Measurements from ENCODE around the gene MYPOP.
A peak's percentile ranks its signal among the peaks of the same experiment; 100 is the strongest.
"Not testable (repeated sequence)": the region's sequence is repeated elsewhere in the genome, so short reads cannot be mapped to it uniquely, and the experiment has no call there.

MYPOP gene

GRCh38 chr19:45905011-45905410 is 2.6 kb upstream of the MYPOP start:
- DNase-seq = no peak

- peak; percentile 94 for DNase-seq
Observed at GRCh38 chr19:45902651-45903625, 525 bp upstream of the MYPOP start.

- DNase-seq = no peak
Observed at GRCh38 chr19:45901432-45901911, 941 bp downstream of the MYPOP start.

- no peak for DNase-seq
Observed at GRCh38 chr19:45900738-45901431, 1.5 kb downstream of the MYPOP start.

- no peak for DNase-seq
Observed at GRCh38 chr19:45899919-45900589, 2.4 kb downstream of the MYPOP start.

DNA sequence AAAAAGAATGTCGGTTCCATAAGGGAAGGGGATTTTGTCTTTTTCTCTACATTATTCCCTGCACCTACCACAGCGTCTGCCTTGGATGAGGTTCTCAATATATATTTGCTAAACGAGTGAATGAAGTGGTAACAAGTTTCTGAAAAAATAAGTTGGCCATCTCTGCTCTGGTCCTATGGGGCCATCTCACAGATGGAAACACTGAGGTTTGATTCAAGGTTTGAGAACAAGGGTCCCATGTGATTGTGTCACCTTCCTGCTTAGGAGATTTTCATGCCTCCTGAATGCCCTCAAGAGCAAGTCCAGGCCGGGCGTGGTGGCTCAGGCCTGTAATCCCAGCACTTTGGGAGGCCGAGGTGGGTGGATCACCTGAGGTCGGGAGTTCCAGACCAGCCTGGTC is 3.2 kb downstream of the MYPOP start:
- DNase-seq = no peak

- DNase-seq = no peak
Observed at GRCh38 chr19:45897261-45897812, 5.1 kb downstream of the MYPOP start.

DNA sequence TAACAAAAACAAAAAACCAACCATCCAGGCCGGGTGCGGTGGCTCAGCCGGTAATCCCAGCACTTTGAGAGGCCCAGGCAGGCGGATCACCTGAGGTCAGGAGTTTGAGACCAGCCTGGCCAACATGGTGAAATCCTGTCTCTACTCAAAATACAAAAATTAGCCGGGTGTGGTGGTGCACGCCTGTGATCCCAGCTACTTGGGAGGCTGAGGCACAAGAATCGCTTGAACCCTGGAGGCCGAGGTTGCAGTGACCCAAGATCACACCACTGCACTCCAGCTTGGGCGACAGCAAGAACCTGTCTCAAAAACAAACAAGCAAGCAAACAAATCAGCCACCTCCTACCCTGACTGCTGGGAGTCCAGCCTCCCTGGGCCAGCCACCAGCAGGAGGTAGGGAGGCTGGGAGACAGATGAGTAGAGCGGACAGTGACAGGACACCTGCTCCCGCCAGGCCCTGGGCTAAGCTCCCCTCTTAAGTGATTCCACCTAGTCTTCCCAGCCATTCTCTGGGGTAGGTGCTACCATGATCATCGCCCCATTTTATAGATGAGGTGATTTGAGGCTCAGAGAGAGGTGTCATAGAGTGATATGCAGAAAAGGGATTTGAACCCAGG is 6.3 kb downstream of the MYPOP start:
- DNase-seq = not testable (repeated sequence)

- no peak for DNase-seq
Observed at GRCh38 chr19:45895519-45895972, 6.9 kb downstream of the MYPOP start.

DNA sequence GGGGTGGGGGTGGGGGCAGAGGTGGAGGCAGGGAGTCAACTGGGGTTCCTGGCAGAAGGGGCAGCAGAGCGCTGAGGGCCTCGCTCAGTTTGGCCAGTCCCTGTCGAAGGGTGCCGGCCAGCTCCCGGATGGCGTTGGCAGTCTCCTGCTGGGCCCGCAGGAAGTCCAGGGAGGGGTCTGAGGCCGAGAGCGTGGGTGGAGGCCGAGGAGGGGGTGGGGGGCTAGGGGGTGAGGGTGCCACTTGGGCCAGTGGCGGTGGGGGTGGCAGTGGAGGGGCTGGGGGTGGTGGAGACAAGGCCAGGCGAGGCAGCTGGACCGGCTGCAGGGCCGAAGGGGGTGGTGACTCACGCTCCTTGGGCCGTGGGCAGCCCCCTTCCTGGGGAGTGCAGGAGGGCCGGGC is 11.5 kb downstream of the MYPOP start:
- no peak for DNase-seq

DNA sequence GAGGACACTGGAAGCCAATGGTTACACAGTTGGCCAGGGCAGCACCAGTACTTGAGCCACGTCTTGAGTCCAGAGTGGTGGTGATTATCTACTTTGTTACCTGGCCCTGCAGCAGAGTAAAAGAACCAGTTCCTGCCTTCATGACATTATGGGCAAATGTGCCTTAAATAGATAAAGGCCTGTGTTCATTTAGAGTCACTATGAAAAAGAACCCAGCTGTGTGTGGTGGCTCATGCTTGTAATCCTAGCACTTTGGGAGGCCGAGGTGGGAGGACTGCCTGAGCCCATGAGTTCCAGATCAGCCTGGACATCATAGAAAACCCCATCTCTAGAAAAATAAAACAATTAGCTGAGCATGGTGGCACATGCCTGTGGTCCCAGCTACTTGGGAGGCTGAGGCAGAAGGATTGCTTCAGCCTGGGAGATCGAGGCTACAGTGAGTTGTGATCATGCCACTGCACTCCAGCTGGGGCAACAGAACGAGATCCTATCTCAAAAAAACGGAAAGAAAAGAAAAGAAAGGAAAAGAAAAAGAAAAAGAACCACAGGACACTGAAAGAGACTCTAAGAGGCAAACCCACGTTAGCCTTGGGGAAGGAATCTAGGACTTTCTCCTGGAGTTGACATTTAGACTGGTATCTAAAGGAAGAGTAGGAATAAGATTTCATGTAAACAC is 13.1 kb downstream of the MYPOP start:
- no peak for DNase-seq

GRCh38 chr19:45887200-45887710 is 15.2 kb downstream of the MYPOP start:
- no peak for DNase-seq

DNA sequence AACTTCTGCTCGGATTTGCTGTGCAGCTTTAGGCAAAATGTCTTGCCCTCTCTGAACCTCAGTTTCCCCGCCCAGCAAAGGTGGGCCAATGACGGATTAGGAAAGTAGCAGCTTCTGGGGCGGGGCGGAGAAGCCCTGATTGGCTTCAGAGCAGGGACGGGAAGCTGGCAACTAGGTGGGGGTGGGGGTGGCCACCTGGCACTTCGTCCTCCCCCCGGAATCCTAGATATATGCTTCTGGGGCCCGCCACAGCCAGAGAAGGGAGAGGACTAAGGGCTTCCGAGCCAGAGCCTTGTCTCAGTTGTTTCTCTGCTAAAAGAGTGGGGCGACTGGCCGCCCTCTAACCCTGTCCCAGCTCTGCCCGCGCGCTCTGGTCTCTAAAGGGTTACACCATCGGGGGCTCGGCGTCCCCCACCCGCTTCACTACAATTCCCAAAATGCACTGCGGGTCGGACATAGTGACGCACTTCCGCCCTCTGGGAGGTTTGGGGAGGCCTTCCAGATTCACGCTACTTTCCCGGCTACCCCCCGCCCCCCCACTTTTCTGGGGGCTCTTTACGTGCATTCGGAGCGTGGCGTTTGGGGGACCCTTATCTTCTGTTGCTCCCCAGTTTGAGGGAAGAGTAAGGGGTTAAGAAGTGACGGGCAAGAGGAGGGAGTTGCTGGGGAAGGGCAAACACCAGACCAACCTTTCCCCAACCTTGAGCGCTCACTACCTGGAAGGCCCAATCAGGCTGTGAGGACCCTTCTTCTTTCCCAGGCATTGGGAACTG is 15.8 kb downstream of the MYPOP start:
- DNase-seq = peak; percentile 87

GRCh38 chr19:45885556-45886426 is 16.6 kb downstream of the MYPOP start, which contains the start of gene IRF2BP1:
Gene IRF2BP1 (minus strand): TSS chr19:45886141. CDS start chr19:45885774, 367 bp downstream.
- peak; percentile 92 for DNase-seq

DNA sequence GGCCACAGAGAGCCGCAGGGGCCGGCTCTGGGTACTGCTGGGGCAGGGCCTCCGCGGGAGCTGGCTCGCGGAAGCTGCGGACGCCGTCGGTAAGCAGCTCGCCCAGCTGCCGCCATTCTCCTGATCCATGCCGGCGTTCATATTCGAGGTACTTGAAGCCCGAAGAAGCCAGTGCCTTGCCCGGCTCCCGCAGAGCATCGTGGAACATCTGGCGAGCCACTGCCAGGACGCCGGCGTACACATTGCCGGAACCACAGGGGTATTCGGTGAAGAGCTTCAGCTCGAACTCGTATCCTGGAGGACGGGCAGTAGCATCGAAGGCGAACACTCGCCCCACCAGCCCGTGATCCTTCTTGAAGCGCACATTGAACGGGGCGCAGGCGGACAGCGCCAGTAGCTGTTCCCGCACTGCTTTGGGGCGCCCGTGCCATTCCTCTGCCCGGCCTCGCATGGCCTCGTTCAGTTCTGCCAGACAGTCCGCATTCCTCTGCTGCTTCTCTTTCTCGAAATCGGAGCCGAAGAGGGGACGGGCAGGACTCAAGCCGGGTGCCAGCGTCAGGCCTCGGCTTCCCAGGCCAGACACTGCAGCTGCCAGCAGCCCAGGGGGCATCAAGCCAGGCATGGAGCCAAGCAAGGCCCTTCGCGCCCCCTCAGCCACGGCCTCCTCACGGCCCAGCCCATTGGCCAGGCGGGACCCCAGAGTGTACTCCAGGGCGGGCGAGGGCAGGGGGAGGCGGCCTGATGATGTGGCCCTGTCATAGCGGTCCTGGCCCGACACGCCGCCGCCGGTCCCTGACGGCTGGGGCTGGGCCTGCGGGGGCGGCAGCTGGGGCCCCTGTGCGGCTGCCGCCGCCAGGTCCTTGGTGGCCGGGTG is 17.5 kb downstream of the MYPOP start:
- no peak for DNase-seq

DNA sequence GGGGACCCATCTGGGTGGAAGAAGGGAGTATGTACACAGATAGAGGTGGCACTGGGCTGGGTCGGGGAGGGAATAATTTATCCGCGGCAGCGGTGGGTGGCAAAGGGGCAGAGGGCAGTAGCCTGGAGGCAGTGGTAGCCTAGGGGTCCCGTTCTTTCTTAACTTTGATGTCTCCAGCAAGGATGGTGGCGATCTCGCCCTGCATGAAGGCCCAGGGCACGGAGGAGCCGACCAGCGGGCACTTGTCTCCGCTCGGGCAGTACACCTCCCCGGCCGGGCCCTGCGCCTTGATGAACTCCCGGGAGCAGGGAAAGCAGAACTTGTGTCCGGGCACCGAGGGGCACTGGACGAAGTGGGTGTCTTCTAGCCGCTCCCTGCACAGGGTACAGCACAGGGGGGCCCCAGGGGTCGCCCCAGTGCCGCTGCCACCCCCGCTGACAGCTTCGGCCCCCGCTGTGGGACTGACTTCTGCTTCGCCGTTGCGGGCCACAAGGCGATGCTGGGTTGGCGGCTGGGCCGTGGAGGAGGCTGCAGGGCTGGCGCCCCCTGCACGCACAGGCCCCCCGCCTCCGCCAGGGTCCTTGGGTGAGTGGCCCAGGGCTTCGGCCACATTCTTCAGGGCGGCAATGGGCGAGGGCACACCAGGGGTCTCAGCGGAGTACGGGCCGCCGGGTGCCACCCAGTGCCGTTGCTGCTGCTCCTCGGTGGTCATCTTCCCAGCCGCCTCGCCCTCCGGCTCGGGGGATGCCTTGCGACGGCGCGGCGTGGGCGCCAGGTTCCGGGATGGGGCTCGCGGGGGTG is 18.3 kb downstream of the MYPOP start:
- DNase-seq = no peak

DNA sequence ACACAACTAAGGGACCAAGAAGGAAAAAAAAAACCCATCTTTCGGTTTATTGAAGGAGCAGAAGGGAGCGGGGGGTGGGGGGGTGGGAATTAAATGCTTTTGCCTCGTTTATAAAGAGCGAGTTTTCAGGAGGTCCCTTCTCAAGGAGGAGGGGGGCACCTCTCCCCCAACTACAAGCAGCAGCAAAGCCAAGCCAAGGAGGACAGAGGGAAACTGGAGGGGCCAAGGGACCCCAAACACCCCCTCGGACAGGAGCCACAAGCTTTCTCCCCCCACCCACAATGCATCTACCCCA is 18.9 kb downstream of the MYPOP start:
- DNase-seq = no peak

All from NCI-H2029 (cell line).